Measurements from ENCODE around the gene UBAP1L.
"Not testable (repeated sequence)": the region's sequence is repeated elsewhere in the genome, so short reads cannot be mapped to it uniquely, and the experiment has no call there.

Gene UBAP1L

DNA sequence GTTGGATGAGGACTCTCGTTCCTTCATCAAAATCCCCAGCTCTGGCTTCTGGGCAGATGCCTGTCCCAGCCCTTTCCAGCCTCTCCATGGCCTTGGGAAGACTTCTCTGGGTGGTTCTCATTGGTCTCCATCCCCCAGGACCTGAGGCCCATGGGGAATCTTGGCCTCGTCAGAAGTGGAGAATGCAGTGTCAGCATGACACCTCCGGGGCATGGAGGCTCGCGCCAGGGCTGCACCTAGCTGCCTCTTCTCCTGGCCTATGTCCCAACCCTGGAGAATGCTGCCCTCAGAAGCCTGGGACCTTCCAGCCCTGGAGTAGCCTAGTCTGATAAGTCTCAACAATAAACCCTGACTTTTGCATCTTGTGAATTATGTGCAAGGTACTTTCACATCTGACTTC, 35.4 kb downstream of the UBAP1L start:
- DNase-seq (ENCODE audit: low spot score): no peak
- TF ChIP-seq, protein P1, sequence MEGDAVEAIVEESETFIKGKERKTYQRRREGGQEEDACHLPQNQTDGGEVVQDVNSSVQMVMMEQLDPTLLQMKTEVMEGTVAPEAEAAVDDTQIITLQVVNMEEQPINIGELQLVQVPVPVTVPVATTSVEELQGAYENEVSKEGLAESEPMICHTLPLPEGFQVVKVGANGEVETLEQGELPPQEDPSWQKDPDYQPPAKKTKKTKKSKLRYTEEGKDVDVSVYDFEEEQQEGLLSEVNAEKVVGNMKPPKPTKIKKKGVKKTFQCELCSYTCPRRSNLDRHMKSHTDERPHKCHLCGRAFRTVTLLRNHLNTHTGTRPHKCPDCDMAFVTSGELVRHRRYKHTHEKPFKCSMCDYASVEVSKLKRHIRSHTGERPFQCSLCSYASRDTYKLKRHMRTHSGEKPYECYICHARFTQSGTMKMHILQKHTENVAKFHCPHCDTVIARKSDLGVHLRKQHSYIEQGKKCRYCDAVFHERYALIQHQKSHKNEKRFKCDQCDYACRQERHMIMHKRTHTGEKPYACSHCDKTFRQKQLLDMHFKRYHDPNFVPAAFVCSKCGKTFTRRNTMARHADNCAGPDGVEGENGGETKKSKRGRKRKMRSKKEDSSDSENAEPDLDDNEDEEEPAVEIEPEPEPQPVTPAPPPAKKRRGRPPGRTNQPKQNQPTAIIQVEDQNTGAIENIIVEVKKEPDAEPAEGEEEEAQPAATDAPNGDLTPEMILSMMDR (IDR thresholded peaks at IDR 0.05; ENCODE audit: extremely low read depth, missing control alignments): no peak

DNA sequence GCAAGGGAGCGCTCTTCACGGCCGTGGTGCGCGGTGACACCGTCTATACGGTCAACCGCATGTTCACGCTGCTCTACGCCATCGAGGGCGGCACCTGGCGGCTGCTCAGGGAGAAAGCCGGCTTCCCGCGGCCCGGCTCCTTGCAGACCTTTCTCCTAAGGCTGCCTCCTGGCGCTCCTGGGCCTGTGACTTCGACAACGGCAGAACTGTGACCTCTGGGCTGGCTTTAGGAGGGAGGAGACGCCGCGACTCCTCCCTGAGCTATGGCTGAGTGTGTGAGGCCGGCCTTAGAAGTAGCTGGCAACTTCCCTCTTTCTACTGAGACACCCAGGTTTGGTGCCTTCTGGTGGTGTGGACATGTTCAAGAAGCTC, 37.0 kb downstream of the UBAP1L start:
- TF ChIP-seq, protein P1 (IDR thresholded peaks at IDR 0.05; ENCODE audit: extremely low read depth, missing control alignments): peak; percentile 75
- DNase-seq (ENCODE audit: low spot score): peak; percentile 82

DNA sequence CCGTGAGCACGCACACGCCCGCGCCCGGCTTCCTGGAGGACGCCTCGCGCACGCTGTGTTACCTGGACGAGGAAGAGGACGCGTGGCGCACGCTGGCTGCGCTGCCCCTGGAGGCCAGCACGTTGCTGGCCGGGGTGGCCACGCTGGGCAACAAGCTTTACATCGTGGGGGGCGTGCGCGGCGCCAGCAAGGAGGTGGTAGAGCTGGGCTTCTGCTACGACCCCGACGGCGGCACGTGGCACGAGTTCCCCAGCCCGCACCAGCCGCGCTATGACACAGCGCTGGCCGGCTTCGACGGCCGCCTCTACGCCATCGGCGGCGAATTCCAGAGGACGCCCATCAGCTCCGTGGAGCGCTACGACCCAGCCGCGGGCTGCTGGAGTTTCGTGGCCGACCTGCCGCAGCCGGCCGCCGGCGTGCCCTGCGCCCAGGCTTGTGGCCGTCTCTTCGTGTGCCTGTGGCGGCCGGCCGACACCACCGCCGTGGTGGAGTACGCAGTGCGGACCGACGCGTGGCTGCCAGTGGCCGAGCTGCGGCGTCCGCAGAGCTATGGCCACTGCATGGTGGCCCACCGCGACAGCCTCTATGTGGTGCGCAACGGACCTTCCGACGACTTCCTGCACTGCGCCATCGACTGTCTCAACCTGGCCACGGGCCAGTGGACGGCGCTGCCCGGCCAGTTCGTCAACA, 37.6 kb downstream of the UBAP1L start:
- DNase-seq (ENCODE audit: low spot score): no peak
- TF ChIP-seq, protein P1 (IDR thresholded peaks at IDR 0.05; ENCODE audit: extremely low read depth, missing control alignments): no peak

DNA sequence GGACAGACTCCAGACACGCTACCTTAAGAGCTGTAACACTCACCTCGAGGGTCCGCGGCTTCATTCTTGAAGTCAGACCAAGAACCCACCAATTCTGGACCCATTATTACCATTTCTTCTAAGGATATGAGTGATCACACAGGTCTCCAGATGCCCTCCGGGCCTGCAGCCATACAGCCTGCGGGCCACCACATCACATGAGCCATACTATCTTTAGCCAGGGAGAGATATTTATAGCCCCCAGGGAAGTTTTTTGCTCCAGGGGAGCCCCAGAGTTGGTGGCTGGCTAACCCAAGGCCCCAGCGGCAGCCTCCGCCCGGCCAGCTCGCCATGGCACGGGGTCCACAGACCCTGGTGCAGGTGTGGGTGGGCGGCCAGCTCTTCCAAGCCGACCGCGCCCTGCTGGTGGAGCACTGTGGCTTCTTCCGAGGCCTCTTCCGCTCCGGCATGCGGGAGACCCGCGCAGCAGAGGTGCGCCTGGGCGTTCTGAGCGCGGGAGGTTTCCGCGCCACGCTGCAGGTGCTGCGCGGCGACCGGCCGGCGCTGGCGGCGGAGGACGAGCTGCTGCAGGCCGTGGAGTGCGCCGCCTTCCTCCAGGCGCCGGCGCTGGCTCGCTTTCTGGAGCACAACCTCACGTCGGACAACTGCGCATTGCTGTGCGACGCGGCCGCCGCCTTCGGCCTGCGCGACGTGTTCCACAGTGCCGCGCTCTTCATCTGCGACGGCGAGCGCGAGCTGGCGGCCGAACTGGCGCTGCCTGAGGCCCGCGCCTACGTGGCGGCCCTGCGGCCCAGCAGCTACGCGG, 38.3 kb downstream of the UBAP1L start, which contains the start of gene KBTBD13:
TSS of gene KBTBD13 (plus strand) at position 261 of the 805 bp plus-strand sequence. CDS start at position 331, 70 bp downstream.
- DNase-seq (ENCODE audit: low spot score): no peak
- TF ChIP-seq, protein P1 (IDR thresholded peaks at IDR 0.05; ENCODE audit: extremely low read depth, missing control alignments): no peak

GRCh38 chr15:65075607-65076395, 39.2 kb downstream of the UBAP1L start:
- DNase-seq (ENCODE audit: low spot score): not testable (repeated sequence)

DNA sequence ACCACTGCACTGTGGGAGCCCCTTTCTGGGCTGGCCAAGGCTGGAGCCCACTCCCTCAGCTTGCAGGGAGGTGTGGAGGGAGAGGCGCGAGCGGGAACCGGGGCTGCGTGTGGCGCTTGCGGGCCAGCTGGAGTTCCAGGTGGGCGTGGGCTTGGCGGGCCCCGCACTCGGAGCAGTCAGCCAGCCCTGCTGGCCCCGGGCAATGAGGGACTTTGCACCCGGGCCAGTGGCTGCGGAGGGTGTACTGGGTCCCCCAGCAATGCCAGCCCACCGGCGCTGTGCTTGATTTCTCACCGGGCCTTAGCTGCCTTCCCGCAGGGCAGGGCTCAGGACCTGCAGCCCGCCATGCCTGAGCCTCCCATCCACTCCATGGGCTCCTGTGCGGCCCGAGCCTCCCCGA, 40.1 kb downstream of the UBAP1L start:
- not testable (repeated sequence) for DNase-seq (ENCODE audit: low spot score)

- TF ChIP-seq, protein P1 (IDR thresholded peaks at IDR 0.05; ENCODE audit: extremely low read depth, missing control alignments): no peak
- DNase-seq (ENCODE audit: low spot score): no peak
Observed at GRCh38 chr15:65072617-65073016, 42.4 kb downstream of the UBAP1L start.

DNA sequence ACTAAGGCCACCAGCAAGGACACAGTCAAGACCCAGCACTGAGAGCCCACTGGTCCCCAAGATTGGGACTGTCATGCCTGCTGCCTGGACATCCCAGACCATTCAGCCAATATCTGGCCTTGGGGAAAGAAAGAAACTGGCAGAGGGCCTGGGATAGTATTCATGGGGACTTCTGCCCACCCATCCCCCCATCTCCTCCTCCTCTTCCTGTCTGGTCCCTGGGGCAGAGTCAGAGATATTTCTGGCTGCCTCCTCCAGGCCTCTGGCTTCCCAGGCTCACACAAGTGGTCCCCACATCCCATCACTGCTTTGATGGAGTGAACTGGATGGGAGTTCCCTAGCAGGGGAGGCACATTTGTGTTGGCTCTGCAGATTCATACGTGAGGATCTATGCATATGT, 43.0 kb downstream of the UBAP1L start:
- DNase-seq (ENCODE audit: low spot score): no peak
- TF ChIP-seq, protein P1 (IDR thresholded peaks at IDR 0.05; ENCODE audit: extremely low read depth, missing control alignments): no peak

Measured in GM20000 (cell line).